ENCODE measurements around the gene DAG1. TPM values are rescaled to one million over a fixed set of nuclear protein-coding genes. Genes with fewer than 3 reads are reported as not detected.
"Not testable (repeated sequence)": the region's sequence is repeated elsewhere in the genome, so short reads cannot be mapped to it uniquely, and the experiment has no call there.

The DAG1 gene
- total RNA-seq, 1 donor from 2014 or later, result 118 TPM

GRCh38 chr3:49492969-49493368, 22.9 kb downstream of the DAG1 start:
- Mint-ChIP-seq H3K27ac (peak overlapping the region; percentile 88), H3K9me3 (no peaks in the 10 kb centered on the region), H3K27me3 (ENCODE audit: low read depth) (no peaks in the 10 kb centered on the region), H3K36me3 (peaks cover 4% of the 10 kb centered on the region), H3K4me1 (peaks cover 21% of the 10 kb centered on the region), H3K4me3 (no peak overlapping the region)
- DNase-seq (ENCODE audit: low spot score in 2 of 2, unreplicated experiment in 2 of 2), result no peak
- no peak for TF ChIP-seq CTCF (IDR thresholded peaks at IDR 0.05; ENCODE audit: unreplicated experiment)

GRCh38 chr3:49493901-49494300, 23.8 kb downstream of the DAG1 start:
- H3K27me3 Mint-ChIP-seq (ENCODE audit: low read depth), result no peaks in the 10 kb centered on the region

GRCh38 chr3:49495023-49495422, 25.0 kb downstream of the DAG1 start:
- no peak for TF ChIP-seq CTCF (IDR thresholded peaks at IDR 0.05; ENCODE audit: unreplicated experiment)
- H3K4me3 Mint-ChIP-seq, result no peak overlapping the region
- no peaks in the 10 kb centered on the region for H3K9me3 Mint-ChIP-seq
- peak overlapping the region; percentile 39 for H3K27ac Mint-ChIP-seq
- no peaks in the 10 kb centered on the region for H3K36me3 Mint-ChIP-seq
- DNase-seq (ENCODE audit: low spot score in 2 of 2, unreplicated experiment in 2 of 2), result no peak
- H3K27me3 Mint-ChIP-seq (ENCODE audit: low read depth), result no peaks in the 10 kb centered on the region
- H3K4me1 Mint-ChIP-seq, result peaks cover 20% of the 10 kb centered on the region

More at GRCh38 chr3:49493901-49494300, 23.8 kb downstream of the DAG1 start:
- TF ChIP-seq CTCF (IDR thresholded peaks at IDR 0.05; ENCODE audit: unreplicated experiment), result no peak
- Mint-ChIP-seq H3K27ac (peak overlapping the region; percentile 88), H3K4me1 (peaks cover 20% of the 10 kb centered on the region), H3K36me3 (peaks cover 2% of the 10 kb centered on the region), H3K9me3 (no peaks in the 10 kb centered on the region), H3K4me3 (no peak overlapping the region)
- DNase-seq (ENCODE audit: low spot score in 2 of 2, unreplicated experiment in 2 of 2), result no peak

- not testable (repeated sequence) for H3K36me3 Mint-ChIP-seq; H3K9me3 Mint-ChIP-seq; H3K27me3 Mint-ChIP-seq (ENCODE audit: low read depth); DNase-seq (ENCODE audit: low spot score in 2 of 2, unreplicated experiment in 2 of 2); H3K4me3 Mint-ChIP-seq; H3K27ac Mint-ChIP-seq
- peaks cover 32% of the 10 kb centered on the region for H3K4me1 Mint-ChIP-seq
Measured at GRCh38 chr3:49496845-49497244, 26.8 kb downstream of the DAG1 start.

GRCh38 chr3:49497606-49498005, 27.5 kb downstream of the DAG1 start:
- peak overlapping the region; percentile 91 for H3K27ac Mint-ChIP-seq
- H3K4me1 Mint-ChIP-seq, result peaks cover 32% of the 10 kb centered on the region

GRCh38 chr3:49498239-49498638, 28.2 kb downstream of the DAG1 start:
- H3K36me3 Mint-ChIP-seq, result peaks cover 12% of the 10 kb centered on the region
- DNase-seq (ENCODE audit: low spot score in 2 of 2, unreplicated experiment in 2 of 2), result no peak
- peak overlapping the region; percentile 91 for H3K27ac Mint-ChIP-seq
- no peaks in the 10 kb centered on the region for H3K9me3 Mint-ChIP-seq
- H3K27me3 Mint-ChIP-seq (ENCODE audit: low read depth), result no peaks in the 10 kb centered on the region
- no peak for TF ChIP-seq CTCF (IDR thresholded peaks at IDR 0.05; ENCODE audit: unreplicated experiment)
- H3K4me1 Mint-ChIP-seq, result peaks cover 27% of the 10 kb centered on the region
- H3K4me3 Mint-ChIP-seq, result no peak overlapping the region

More at GRCh38 chr3:49497606-49498005, 27.5 kb downstream of the DAG1 start:
- Mint-ChIP-seq H3K36me3 (peaks cover 7% of the 10 kb centered on the region), H3K9me3 (no peaks in the 10 kb centered on the region), H3K4me3 (no peak overlapping the region), H3K27me3 (ENCODE audit: low read depth) (no peaks in the 10 kb centered on the region)
- no peak for DNase-seq (ENCODE audit: low spot score in 2 of 2, unreplicated experiment in 2 of 2)
- no peak for TF ChIP-seq CTCF (IDR thresholded peaks at IDR 0.05; ENCODE audit: unreplicated experiment)
